IMR-90 (cell line): ENCODE measurements around the gene DISC1. TPM values are rescaled to one million over a fixed set of nuclear protein-coding genes. Genes with fewer than 3 reads are reported as not detected.
A peak's percentile ranks its signal among the peaks of the same experiment; 100 is the strongest.

Experiments
- ATAC-seq: fragments of 200-7000 bp; cut with Tn5 transposase; 2 replicates; pipeline ENCODE4 v1.9.1; 2020; ENCODE audit warnings: low read depth, mild to moderate bottlenecking, moderate library complexity
- BruUV-seq: library from RNA; stranded (reverse); fragments of 400-500 nt; replicated peaks from 2 replicates; lab custom pipeline; 2021; lab: Mats Ljungman, UMichigan
- CTCF ChIA-PET: fragments of 300-600 bp; formaldehyde crosslinking; extraction: SDS; loops from one replicate; lab custom pipeline; 2021; ENCODE audit warnings: antibody characterized with exemption; lab: Yijun Ruan, JAX
- POLR2A ChIA-PET: fragments of 300-600 bp; sonication (Branson Sonifier 250); formaldehyde crosslinking; loops from one replicate; lab custom pipeline; 2022; ENCODE audit warnings: antibody characterized with exemption; ENCODE audit not compliant: unreplicated experiment; lab: Charles Lee
- DNase-seq: peaks from one replicate; pipeline ENCODE4 v3.0.0; 2013
- H2AFZ ChIP-seq: replicated peaks from 2 replicates; pipeline ENCODE3; 2013; ENCODE audit warnings: low read length, mild to moderate bottlenecking; ENCODE audit not compliant: poor library complexity
- H2AK5ac ChIP-seq: 2 replicates; pipeline ENCODE4 v1.6.1; 2013; ENCODE audit warnings: low read depth, low read length, inconsistent platforms
- H2AK9ac ChIP-seq: replicated peaks from 2 replicates; pipeline ENCODE3; 2013; ENCODE audit warnings: mild to moderate bottlenecking, low read depth, low read length, moderate library complexity; ENCODE audit not compliant: poor library complexity
- H2BK120ac ChIP-seq: 2 replicates; pipeline ENCODE4 v1.6.1; 2013; ENCODE audit warnings: low read depth, low read length, inconsistent platforms
- H2BK15ac ChIP-seq: 3 replicates; pipeline ENCODE4 v1.6.1; 2013; ENCODE audit warnings: low read depth, low read length, inconsistent platforms
- H2BK20ac ChIP-seq: 2 replicates; pipeline ENCODE4 v1.6.1; 2013; ENCODE audit warnings: low read depth, mild to moderate bottlenecking, inconsistent platforms, low read length, moderate library complexity
- H2BK5ac ChIP-seq: 2 replicates; pipeline ENCODE4 v1.6.1; 2013; ENCODE audit warnings: mild to moderate bottlenecking, low read depth, low read length, inconsistent platforms; ENCODE audit not compliant: poor library complexity, severe bottlenecking
- H3K14ac ChIP-seq: replicated peaks from 2 replicates; pipeline ENCODE4 v1.6.1; 2013; ENCODE audit warnings: low read depth, low read length, inconsistent platforms
- H3K18ac ChIP-seq: 2 replicates; pipeline ENCODE4 v1.6.1; 2013; ENCODE audit warnings: low read depth, low read length, control low read depth
- H3K23ac ChIP-seq: 2 replicates; pipeline ENCODE4 v1.6.1; 2013; ENCODE audit warnings: low read depth, low read length, inconsistent platforms
- H3K27ac ChIP-seq: 2 replicates; pipeline ENCODE4 v1.5.1; 2013; ENCODE audit warnings: mild to moderate bottlenecking, control low read depth, low read length; ENCODE audit not compliant: insufficient read depth
- H3K27me3 ChIP-seq: 2 replicates; pipeline ENCODE4 v1.6.1; 2013; ENCODE audit warnings: low read length; ENCODE audit not compliant: control insufficient read depth, insufficient read depth
- H3K36me3 ChIP-seq: 2 replicates; pipeline ENCODE4 v1.6.1; 2013; ENCODE audit warnings: low read length, mixed read lengths; ENCODE audit not compliant: control insufficient read depth, insufficient read depth
- H3K4ac ChIP-seq: 2 replicates; pipeline ENCODE4 v1.6.1; 2013; ENCODE audit warnings: low read depth, low read length, inconsistent platforms
- H3K4me1 ChIP-seq: 2 replicates; pipeline ENCODE4 v1.6.1; 2013; ENCODE audit warnings: low read length, mixed read lengths; ENCODE audit not compliant: control insufficient read depth, insufficient read depth
- H3K4me2 ChIP-seq: 2 replicates; pipeline ENCODE4 v1.6.1; 2013; ENCODE audit warnings: low read depth, mild to moderate bottlenecking, control low read depth, low read length, moderate library complexity
- H3K4me3 ChIP-seq: 2 replicates; pipeline ENCODE4 v1.5.1; 2013; ENCODE audit warnings: low read depth, mild to moderate bottlenecking, control low read depth, low read length, moderate library complexity; ENCODE audit not compliant: insufficient read depth
- H3K56ac ChIP-seq: 2 replicates; pipeline ENCODE4 v1.6.1; 2013; ENCODE audit warnings: low read length, inconsistent platforms; ENCODE audit not compliant: insufficient read depth; ENCODE audit errors: extremely low read depth
- H3K79me1 ChIP-seq, 2 experiments: 2 replicates each; pipeline ENCODE4 v1.6.1; 2013; ENCODE audit warnings: low read length in 2 of 2, inconsistent platforms in 1 of 2, low read depth in 1 of 2
- H3K9ac ChIP-seq: 2 replicates; pipeline ENCODE4 v1.6.1; 2013; ENCODE audit warnings: low read depth, low read length, control low read depth
- H3K9me1 ChIP-seq: 2 replicates; pipeline ENCODE4 v1.6.1; 2013; ENCODE audit warnings: low read length, inconsistent platforms; ENCODE audit not compliant: insufficient read depth
- H3K9me3 ChIP-seq: 2 replicates; pipeline ENCODE4 v1.6.1; 2013; ENCODE audit warnings: low read length; ENCODE audit not compliant: control insufficient read depth, insufficient read depth
- H4K20me1 ChIP-seq: 2 replicates; pipeline ENCODE4 v1.6.1; 2013; ENCODE audit warnings: low read length, inconsistent platforms; ENCODE audit not compliant: insufficient read depth
- H4K5ac ChIP-seq: 2 replicates; pipeline ENCODE4 v1.6.1; 2013; ENCODE audit warnings: mild to moderate bottlenecking, low read depth, low read length, control low read depth
- H4K8ac ChIP-seq, 2 experiments: 2 replicates each; pipeline ENCODE4 v1.6.1; 2013; ENCODE audit warnings: low read depth in 2 of 2, low read length in 2 of 2, control low read depth in 1 of 2, inconsistent platforms in 1 of 2
- H4K91ac ChIP-seq: 2 replicates; pipeline ENCODE4 v1.6.1; 2013; ENCODE audit warnings: low read depth, low read length, inconsistent platforms; ENCODE audit not compliant: insufficient read depth
- CTCF ChIP-seq: conservative IDR thresholded peaks from 2 replicates; pipeline ENCODE4 v1.5.1; 2012; ENCODE audit warnings: mild to moderate bottlenecking, low read depth, low read length, improper control_type of control experiment
- FOS ChIP-seq: fragments of 150-350 bp; IDR thresholded peaks from 2 replicates; pipeline ENCODE4 v1.6.1; 2016; ENCODE audit warnings: low read depth, low read length
- POLR2A ChIP-seq: IDR thresholded peaks from 2 replicates; pipeline ENCODE4 v1.6.1; 2012; ENCODE audit warnings: mild to moderate bottlenecking, low read depth, low read length
- RCOR1 ChIP-seq: IDR thresholded peaks from 2 replicates; pipeline ENCODE4 v1.6.1; 2012; ENCODE audit warnings: mild to moderate bottlenecking, low read length, improper control_type of control experiment; ENCODE audit not compliant: insufficient replicate concordance
- RFX5 ChIP-seq: IDR thresholded peaks from 2 replicates; pipeline ENCODE4 v1.8.0; 2012; ENCODE audit warnings: low read depth, mild to moderate bottlenecking, low read length, moderate library complexity
- WGBS, 2 experiments: methylation state at CpG; one replicate each; pipeline versions ENCODE4 v1.1.5 to v1.1.7; 2013; ENCODE audit warnings: missing lambda C conversion rate in 2 of 2; ENCODE audit not compliant: insufficient read length in 1 of 2; ENCODE audit errors: extremely low coverage in 2 of 2; 5-methylcytosine and 5-hydroxymethylcytosine counted together
- dilution Hi-C: fragments of 300-500 bp; cut with HindIII; formaldehyde crosslinking; loops from one replicate; pipeline ENCODE4 v1.14.3; 2018; ENCODE audit warnings: low sequenced_read_pairs; ENCODE audit not compliant: unreplicated experiment
- in situ Hi-C: fragments of 300-500 bp; cut with MboI; formaldehyde crosslinking; loops from 3 replicates; pipeline ENCODE4 v1.14.3; 2019; ENCODE audit warnings: low sequenced_read_pairs, inconsistent platforms, mixed read lengths
- intact Hi-C: fragments of 100-400 bp; cut with micrococcal nuclease; formaldehyde crosslinking; loops from 2 replicates; pipeline ENCODE4 v1.10.0; 2022
- polyA plus RNA-seq, 3 experiments: library from polyadenylated mRNA; depleted of rRNA; stranded (reverse); fragments of >200 nt; gene quantifications; 2 replicates each; pipeline ENCODE4 v1.2.3, GENCODE V29; 2012; ENCODE audit warnings: low replicate concordance in 1 of 3
- total RNA-seq: library from RNA; depleted of rRNA; stranded (reverse); fragments of >200 nt; gene quantifications from 2 replicates; pipeline ENCODE4 v1.2.3, GENCODE V29; 2012

Gene DISC1
- total and polyA plus RNA-seq, 2 of the 4 experiments (the other 2 are of a cell fraction), result 2.2 to 7.0 TPM

DNA sequence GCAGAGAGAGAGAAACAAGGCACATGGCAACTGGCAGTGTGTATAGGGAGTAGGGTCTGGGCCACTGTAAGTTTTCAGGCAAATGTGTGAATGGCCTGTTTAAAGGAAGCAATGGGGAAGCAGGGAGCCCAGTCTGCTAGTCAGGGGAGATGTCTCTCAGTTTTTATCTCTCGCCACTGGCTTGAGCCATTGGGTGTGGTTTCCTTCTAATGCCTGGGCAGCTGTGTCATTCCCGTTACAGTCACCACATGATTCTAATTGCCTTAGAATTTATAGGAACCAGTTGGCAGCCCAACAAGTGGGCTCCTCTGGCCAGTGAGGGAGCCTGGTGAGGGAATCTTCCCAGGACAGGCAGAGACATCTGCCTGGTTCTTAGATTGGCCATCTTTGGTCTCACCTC, 182.4 kb downstream of the DISC1 start:
- H3K9me3 ChIP-seq, result peaks cover 3% of the 10 kb centered on the region; the same call in 1 of the 2 replicates
- H4K20me1 ChIP-seq, result no peaks in the 10 kb centered on the region
- H2BK5ac ChIP-seq, result no peak overlapping the region
- POLR2A ChIA-PET, result no interaction called here
- H3K18ac ChIP-seq, result no peak overlapping the region
- intact Hi-C loops (no loop called here), dilution Hi-C loops (no loop called here), in situ Hi-C loops (no loop called here)
- H3K9ac ChIP-seq, result no peak overlapping the region
- no peak overlapping the region for H2BK20ac ChIP-seq
- H2AK9ac ChIP-seq, result no peak overlapping the region
- no peak overlapping the region for H4K5ac ChIP-seq
- no peak for TF ChIP-seq RFX5
- TF ChIP-seq RCOR1, result no peak
- no peak for TF ChIP-seq FOS
- TF ChIP-seq POLR2A, result no peak
- no peak for TF ChIP-seq CTCF
- H3K9me1 ChIP-seq, result peaks cover 2% of the 10 kb centered on the region; the same call in 1 of the 2 replicates
- H3K79me1 ChIP-seq, result no peaks in the 10 kb centered on the region
- H2AFZ ChIP-seq, result no peak overlapping the region
- no peak overlapping the region for H3K27ac ChIP-seq
- WGBS, 2 experiments, result no CpG with 5 or more reads among the region's 2 CpGs
- no peak overlapping the region; the same call in 2 of the 3 replicates for H2BK15ac ChIP-seq
- H4K91ac ChIP-seq, result 0 out of 2 replicates have a peak overlapping the region, but pooled peaks have one; percentile 23
- no TSS peak for BruUV-seq
- H3K4me2 ChIP-seq, result no peak overlapping the region
- DNase-seq (peak; percentile 33), ATAC-seq (peak; percentile 53)
- no peaks in the 10 kb centered on the region; the same call in 1 of the 2 replicates for H3K4me1 ChIP-seq
- no peaks in the 10 kb centered on the region for H3K27me3 ChIP-seq
- 0 out of 2 replicates have a peak overlapping the region, but pooled peaks have one; percentile 16 for H2AK5ac ChIP-seq
- H2BK120ac ChIP-seq, result peak overlapping the region; percentile 37; the same call in 1 of the 2 replicates
- H3K4me3 ChIP-seq, result no peak overlapping the region
- H3K56ac ChIP-seq, result no peak overlapping the region
- no peaks in the 10 kb centered on the region for H3K36me3 ChIP-seq
- CTCF ChIA-PET, result interaction anchor here (0.6 kb wide), 2 partner anchors 23 to 222 kb away, joined by 4 read pairs; no protein-coding TSS in a partner anchor
- peak overlapping the region in 1 of 2 experiments; percentile 68; a peak in 1 of 4 replicates for H4K8ac ChIP-seq
- no peak overlapping the region for H3K14ac ChIP-seq
- no peak overlapping the region for H3K23ac ChIP-seq
- peak overlapping the region; percentile 62; the same call in 1 of the 2 replicates for H3K4ac ChIP-seq
